Progenitor cell of endocrine pancreas (in vitro differentiated cells): ENCODE data around the gene UPK3A. TPM values are rescaled to one million over a fixed set of nuclear protein-coding genes. Genes with fewer than 3 reads are reported as not detected.

Experiments
- DNase-seq: peaks from one replicate; pipeline ENCODE4 v3.0.0; 2021; ENCODE audit warnings: low spot score; ENCODE audit not compliant: unreplicated experiment
- H3K27ac Mint-ChIP-seq: 2 replicates; pipeline ENCODE4 v1.8.0; 2021; ENCODE audit warnings: mild to moderate bottlenecking, moderate library complexity, mixed read lengths
- H3K27me3 Mint-ChIP-seq: 2 replicates; pipeline ENCODE4 v1.8.0; 2021; ENCODE audit warnings: mixed read lengths
- H3K36me3 Mint-ChIP-seq: 2 replicates; pipeline ENCODE4 v1.8.0; 2022; ENCODE audit warnings: mixed read lengths; ENCODE audit not compliant: insufficient read depth
- H3K4me1 Mint-ChIP-seq: 2 replicates; pipeline ENCODE4 v1.8.0; 2021; ENCODE audit warnings: low read depth, mixed read lengths
- H3K4me3 Mint-ChIP-seq: 2 replicates; pipeline ENCODE4 v1.8.0; 2021; ENCODE audit warnings: low read depth, mild to moderate bottlenecking, moderate library complexity, mixed read lengths
- H3K9me3 Mint-ChIP-seq: 2 replicates; pipeline ENCODE4 v1.8.0; 2021; ENCODE audit warnings: low read depth, mixed read lengths
- CTCF ChIP-seq: fragments of 200-600 bp; sonication (generic); IDR thresholded peaks from one replicate; pipeline ENCODE4 v1.5.0; 2021; ENCODE audit warnings: antibody characterized with exemption, mild to moderate bottlenecking; ENCODE audit not compliant: unreplicated experiment
- total RNA-seq: library from RNA; stranded (reverse); gene quantifications from 2 replicates; pipeline ENCODE4 v1.2.1, GENCODE V29; 2021

Gene UPK3A
- total RNA-seq, 1 donor from 2014 or later, result 0.57 TPM

- Mint-ChIP-seq H3K27ac (no peak overlapping the region), H3K36me3 (no peaks in the 10 kb centered on the region), H3K27me3 (peaks cover 24% of the 10 kb centered on the region), H3K4me1 (no peaks in the 10 kb centered on the region), H3K4me3 (no peak overlapping the region), H3K9me3 (no peaks in the 10 kb centered on the region)
- no peak for TF ChIP-seq CTCF
- DNase-seq, result no peak
Observed at GRCh38 chr22:45295492-45295891, 10.7 kb downstream of the UPK3A start.

- H3K27ac Mint-ChIP-seq, result no peak overlapping the region
- H3K36me3 Mint-ChIP-seq, result no peaks in the 10 kb centered on the region
- no peaks in the 10 kb centered on the region for H3K4me1 Mint-ChIP-seq
- H3K27me3 Mint-ChIP-seq, result peaks cover 24% of the 10 kb centered on the region
- no peaks in the 10 kb centered on the region for H3K9me3 Mint-ChIP-seq
- no peak for DNase-seq
- H3K4me3 Mint-ChIP-seq, result no peak overlapping the region
- no peak for TF ChIP-seq CTCF
Observed at GRCh38 chr22:45296628-45297297, 12.0 kb downstream of the UPK3A start.

- no peak for TF ChIP-seq CTCF
- no peak for DNase-seq
- Mint-ChIP-seq H3K27ac (no peak overlapping the region), H3K9me3 (no peaks in the 10 kb centered on the region), H3K4me1 (no peaks in the 10 kb centered on the region), H3K36me3 (no peaks in the 10 kb centered on the region), H3K4me3 (no peak overlapping the region), H3K27me3 (peaks cover 16% of the 10 kb centered on the region)
Observed at GRCh38 chr22:45298934-45299505, 14.3 kb downstream of the UPK3A start.

- Mint-ChIP-seq H3K36me3 (no peaks in the 10 kb centered on the region), H3K27me3 (peaks cover 7% of the 10 kb centered on the region), H3K27ac (no peak overlapping the region), H3K9me3 (no peaks in the 10 kb centered on the region), H3K4me1 (no peaks in the 10 kb centered on the region), H3K4me3 (no peak overlapping the region)
- no peak for DNase-seq
- TF ChIP-seq CTCF, result no peak
Observed at GRCh38 chr22:45302751-45303150, 18.0 kb downstream of the UPK3A start.

- no peaks in the 10 kb centered on the region for H3K36me3 Mint-ChIP-seq
- H3K9me3 Mint-ChIP-seq, result no peaks in the 10 kb centered on the region
- no peak for DNase-seq
- H3K27me3 Mint-ChIP-seq, result peaks cover 7% of the 10 kb centered on the region
- H3K4me1 Mint-ChIP-seq, result no peaks in the 10 kb centered on the region
- no peak for TF ChIP-seq CTCF
- H3K27ac Mint-ChIP-seq, result no peak overlapping the region
- H3K4me3 Mint-ChIP-seq, result no peak overlapping the region
Observed at GRCh38 chr22:45303181-45303580, 18.4 kb downstream of the UPK3A start.
